ENCODE results near the gene FSTL5. TPM values are rescaled to one million over a fixed set of nuclear protein-coding genes. Genes with fewer than 3 reads are reported as not detected.

The FSTL5 gene
- total RNA-seq, 2 donors from 2014 or later, result not detected

DNA sequence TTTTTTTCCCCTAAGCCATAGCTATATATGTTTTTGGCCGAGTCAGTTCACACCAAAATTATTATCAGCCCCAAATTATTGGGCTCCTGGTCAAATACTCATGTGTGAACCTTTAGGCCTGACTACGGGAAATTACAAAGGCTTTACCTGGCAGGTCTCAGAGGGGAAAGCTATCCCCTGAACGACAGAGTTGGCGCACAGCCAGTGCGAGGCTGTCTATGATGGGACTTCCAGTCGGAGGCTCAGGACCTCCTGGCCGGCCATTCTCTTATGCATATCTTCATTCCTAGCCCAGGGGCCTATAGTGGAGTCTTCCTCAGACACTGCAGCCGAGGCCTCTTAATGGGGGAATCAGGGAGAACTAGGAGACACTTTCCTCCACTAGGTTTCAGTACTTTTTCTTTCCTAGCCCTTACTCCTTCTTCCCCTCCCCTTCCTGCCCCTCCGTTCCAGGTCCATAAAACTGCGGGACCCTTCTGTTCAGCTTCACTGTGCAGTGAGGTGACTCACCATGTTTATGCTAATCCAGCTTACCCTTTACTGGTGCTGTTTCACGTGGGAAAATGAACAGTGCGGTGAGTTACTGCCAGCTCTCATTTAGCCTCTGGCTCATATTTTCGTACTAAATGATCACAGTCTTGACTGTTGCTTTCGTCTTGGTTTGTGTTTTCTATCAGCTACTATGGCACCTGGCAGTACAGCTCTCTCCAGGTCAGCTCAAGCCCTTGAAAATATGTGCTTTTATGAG is 533.9 kb downstream of the FSTL5 start:
- H3K36me3 ChIP-seq, result no peaks in the 10 kb centered on the region
- no peak overlapping the region for H3K27ac ChIP-seq
- DNase-seq (ENCODE audit: low spot score), result no peak
- H3K9me3 ChIP-seq, result no peaks in the 10 kb centered on the region
- H3K27me3 ChIP-seq, result no peaks in the 10 kb centered on the region
- no peak overlapping the region for H3K4me3 ChIP-seq
- TF ChIP-seq, protein P1, sequence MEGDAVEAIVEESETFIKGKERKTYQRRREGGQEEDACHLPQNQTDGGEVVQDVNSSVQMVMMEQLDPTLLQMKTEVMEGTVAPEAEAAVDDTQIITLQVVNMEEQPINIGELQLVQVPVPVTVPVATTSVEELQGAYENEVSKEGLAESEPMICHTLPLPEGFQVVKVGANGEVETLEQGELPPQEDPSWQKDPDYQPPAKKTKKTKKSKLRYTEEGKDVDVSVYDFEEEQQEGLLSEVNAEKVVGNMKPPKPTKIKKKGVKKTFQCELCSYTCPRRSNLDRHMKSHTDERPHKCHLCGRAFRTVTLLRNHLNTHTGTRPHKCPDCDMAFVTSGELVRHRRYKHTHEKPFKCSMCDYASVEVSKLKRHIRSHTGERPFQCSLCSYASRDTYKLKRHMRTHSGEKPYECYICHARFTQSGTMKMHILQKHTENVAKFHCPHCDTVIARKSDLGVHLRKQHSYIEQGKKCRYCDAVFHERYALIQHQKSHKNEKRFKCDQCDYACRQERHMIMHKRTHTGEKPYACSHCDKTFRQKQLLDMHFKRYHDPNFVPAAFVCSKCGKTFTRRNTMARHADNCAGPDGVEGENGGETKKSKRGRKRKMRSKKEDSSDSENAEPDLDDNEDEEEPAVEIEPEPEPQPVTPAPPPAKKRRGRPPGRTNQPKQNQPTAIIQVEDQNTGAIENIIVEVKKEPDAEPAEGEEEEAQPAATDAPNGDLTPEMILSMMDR (IDR thresholded peaks at IDR 0.05), result no peak
- no peaks in the 10 kb centered on the region for H3K4me1 ChIP-seq

DNA sequence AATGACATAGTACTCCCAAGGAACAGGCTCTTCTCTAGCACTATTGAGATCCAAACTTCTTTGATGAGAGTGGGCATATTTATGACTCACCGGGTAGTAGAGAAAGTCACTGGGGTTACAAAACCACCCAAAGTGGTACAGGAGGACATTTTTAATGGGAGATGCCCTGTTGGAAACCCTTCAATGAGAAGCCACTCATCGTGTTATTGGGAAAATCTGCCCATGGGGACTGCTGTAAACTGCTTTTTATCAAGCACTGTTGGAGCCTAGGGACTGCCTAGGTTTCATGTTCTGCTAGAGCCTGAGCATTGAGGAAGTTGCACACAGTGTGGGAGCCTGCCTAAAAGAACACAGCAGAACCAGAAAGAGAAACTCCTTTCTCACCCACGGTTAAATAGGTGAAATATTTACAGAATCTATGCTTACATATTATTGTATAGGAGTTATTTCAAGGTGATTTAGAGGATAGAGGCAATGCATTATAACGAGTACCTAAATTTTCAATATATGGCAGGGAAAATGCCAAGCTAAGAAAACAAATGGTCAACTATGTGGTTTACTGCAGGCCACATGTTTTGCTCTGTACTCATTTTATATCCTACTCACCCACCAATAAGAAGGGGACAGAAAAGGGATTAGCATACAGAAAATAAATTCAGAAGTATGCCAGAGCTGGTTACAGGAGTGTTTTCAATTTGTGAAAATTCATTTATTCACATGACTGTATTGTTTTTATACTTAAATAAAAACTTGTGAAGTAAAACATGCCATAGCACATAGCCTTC is 559.1 kb downstream of the FSTL5 start:
- Histone ChIP-seq H3K36me3 (no peaks in the 10 kb centered on the region), H3K27me3 (no peaks in the 10 kb centered on the region), H3K4me3 (no peak overlapping the region), H3K4me1 (no peaks in the 10 kb centered on the region), H3K27ac (no peak overlapping the region), H3K9me3 (peaks cover 0 to 5% of the 10 kb centered on the region in 2 donors)
- DNase-seq (ENCODE audit: low spot score), result no peak
- TF ChIP-seq, protein P1 (IDR thresholded peaks at IDR 0.05), result no peak

DNA sequence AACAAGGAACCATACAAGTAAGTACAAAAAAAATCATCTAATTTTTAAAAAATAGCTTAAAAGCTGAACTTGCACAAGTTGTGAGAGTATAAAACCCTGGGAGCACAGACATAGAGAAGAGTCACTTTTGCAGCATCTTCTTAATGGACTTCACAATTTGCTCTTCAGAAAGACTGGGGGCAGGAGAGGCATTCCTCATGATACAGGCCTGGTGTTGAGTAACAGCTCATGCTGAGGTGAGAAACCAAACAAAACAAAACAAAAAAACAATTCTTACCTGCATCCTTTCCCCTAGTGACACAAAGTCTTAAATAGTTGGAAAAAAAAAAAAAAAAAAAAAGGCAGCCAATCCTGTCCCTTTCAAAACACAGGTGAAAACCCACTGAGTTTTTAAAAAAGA is 562.8 kb downstream of the FSTL5 start:
- H3K9me3 ChIP-seq, result no peaks in the 10 kb centered on the region
- no peaks in the 10 kb centered on the region for H3K4me1 ChIP-seq
- TF ChIP-seq, protein P1 (IDR thresholded peaks at IDR 0.05), result no peak
- no peaks in the 10 kb centered on the region for H3K27me3 ChIP-seq
- DNase-seq (ENCODE audit: low spot score), result no peak
- H3K4me3 ChIP-seq, result no peak overlapping the region
- H3K27ac ChIP-seq, result no peak overlapping the region
- no peaks in the 10 kb centered on the region for H3K36me3 ChIP-seq

DNA sequence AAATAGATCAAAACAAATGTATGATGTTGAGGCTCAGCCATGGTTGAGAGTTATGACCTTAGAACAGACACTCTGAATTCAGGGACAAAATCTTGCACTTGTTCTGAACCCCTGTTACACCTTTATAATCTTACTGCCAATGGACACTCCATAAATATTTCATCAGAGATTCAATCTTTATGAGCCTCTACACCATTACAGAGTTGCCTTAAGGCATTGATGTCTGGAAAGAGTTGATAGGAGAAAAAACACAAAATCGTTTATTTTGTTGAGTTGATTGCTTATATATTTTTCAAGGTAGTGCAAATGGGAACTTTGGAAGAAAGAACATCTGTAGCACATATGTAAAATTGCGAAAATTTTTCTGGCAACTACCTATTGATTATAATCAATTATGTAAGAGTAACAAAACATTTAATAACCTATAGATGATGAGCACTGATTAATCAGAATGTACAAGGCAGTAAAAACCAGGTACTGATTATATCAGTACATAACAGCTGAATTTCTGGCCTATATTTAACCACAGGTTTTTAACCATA is 568.5 kb downstream of the FSTL5 start:
- Histone ChIP-seq H3K27me3 (no peaks in the 10 kb centered on the region), H3K9me3 (peaks cover 0 to 7% of the 10 kb centered on the region in 2 donors), H3K4me3 (no peak overlapping the region), H3K27ac (no peak overlapping the region), H3K4me1 (no peaks in the 10 kb centered on the region), H3K36me3 (no peaks in the 10 kb centered on the region)
- DNase-seq (ENCODE audit: low spot score), result no peak
- TF ChIP-seq, protein P1 (IDR thresholded peaks at IDR 0.05), result no peak

DNA sequence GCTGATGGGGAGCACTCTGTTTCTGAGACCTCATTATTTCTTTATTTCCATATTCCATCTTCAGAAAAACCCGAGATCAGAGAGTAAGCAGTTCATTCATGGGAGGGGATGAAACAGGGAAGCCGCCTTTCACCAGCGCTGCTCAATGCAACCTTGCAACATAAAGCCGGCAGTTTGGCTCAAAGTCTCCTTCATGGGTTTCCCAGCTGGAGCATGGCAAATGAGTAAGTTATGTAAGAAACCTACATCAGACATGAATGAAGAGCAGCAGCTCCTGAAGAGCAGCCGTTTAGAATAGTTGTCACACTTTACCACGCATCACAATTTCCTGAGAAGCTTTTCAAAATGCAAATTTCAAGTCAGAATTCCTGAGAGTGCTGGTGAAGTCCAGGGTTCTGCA is 578.8 kb downstream of the FSTL5 start:
- TF ChIP-seq, protein P1 (IDR thresholded peaks at IDR 0.05), result no peak
- H3K27ac ChIP-seq, result no peak overlapping the region
- H3K4me1 ChIP-seq, result no peaks in the 10 kb centered on the region
- H3K27me3 ChIP-seq, result no peaks in the 10 kb centered on the region
- H3K9me3 ChIP-seq, result no peaks in the 10 kb centered on the region
- no peak overlapping the region for H3K4me3 ChIP-seq
- DNase-seq (ENCODE audit: low spot score), result no peak
- H3K36me3 ChIP-seq, result no peaks in the 10 kb centered on the region
